C4-2B (cell line): Measurements from ENCODE around the gene LEO1.

ENCODE experiments used
- H3K27ac ChIP-seq: fragments of 450-650 bp; 2 replicates; pipeline ENCODE4 v1.5.1; 2017
- ZFX ChIP-seq: fragments of 450-650 bp; IDR thresholded peaks from 2 replicates; pipeline ENCODE4 v1.6.1; 2017
- TF ChIP-seq, protein P1 (sequence below): fragments of 450-650 bp; conservative IDR thresholded peaks from 2 replicates; pipeline ENCODE4 v1.5.1; 2017; ENCODE audit warnings: mild to moderate bottlenecking

Gene LEO1

DNA sequence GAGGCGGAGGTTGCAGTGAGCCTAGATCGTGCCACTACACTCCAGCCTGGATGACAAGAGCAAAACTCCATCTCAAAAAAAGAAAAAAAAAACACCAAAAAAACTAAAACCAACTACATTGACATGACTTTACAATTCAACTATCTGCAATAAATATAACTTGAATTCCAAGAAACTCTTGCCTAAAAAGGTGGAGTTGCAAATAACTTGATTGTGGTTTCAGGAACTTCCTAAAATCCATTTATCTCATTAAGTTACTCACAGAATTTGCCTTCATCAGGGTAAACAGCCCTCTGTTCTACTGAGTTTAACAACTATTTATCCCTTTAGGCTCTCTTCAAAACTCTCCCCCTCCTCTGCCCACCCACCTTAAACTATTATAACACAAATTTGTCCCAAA lies 44.7 kb upstream of the LEO1 start:
- no peak overlapping the region for H3K27ac ChIP-seq
- TF ChIP-seq, protein P1, sequence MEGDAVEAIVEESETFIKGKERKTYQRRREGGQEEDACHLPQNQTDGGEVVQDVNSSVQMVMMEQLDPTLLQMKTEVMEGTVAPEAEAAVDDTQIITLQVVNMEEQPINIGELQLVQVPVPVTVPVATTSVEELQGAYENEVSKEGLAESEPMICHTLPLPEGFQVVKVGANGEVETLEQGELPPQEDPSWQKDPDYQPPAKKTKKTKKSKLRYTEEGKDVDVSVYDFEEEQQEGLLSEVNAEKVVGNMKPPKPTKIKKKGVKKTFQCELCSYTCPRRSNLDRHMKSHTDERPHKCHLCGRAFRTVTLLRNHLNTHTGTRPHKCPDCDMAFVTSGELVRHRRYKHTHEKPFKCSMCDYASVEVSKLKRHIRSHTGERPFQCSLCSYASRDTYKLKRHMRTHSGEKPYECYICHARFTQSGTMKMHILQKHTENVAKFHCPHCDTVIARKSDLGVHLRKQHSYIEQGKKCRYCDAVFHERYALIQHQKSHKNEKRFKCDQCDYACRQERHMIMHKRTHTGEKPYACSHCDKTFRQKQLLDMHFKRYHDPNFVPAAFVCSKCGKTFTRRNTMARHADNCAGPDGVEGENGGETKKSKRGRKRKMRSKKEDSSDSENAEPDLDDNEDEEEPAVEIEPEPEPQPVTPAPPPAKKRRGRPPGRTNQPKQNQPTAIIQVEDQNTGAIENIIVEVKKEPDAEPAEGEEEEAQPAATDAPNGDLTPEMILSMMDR: no peak
- TF ChIP-seq ZFX: no peak

DNA sequence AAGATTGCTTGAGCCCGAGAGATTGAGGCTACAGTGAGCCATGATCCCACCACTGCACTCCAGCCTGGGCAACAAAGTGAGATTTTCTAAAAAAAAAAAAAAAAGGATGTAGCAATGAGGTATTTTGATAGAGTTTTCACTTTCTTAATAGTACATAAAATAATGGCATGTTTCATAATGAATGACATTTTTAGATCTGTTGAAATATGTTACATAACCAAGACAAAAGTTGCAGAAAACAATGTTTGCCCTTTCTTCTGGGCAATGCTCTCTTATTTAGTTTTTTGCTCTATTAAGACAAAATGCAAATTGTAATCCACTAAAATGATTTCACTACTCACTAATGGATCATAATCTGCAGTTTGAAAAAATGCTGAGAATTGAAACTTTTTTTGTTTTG lies 43.0 kb upstream of the LEO1 start:
- no peak overlapping the region for H3K27ac ChIP-seq
- no peak for TF ChIP-seq ZFX
- TF ChIP-seq, protein P1: no peak

DNA sequence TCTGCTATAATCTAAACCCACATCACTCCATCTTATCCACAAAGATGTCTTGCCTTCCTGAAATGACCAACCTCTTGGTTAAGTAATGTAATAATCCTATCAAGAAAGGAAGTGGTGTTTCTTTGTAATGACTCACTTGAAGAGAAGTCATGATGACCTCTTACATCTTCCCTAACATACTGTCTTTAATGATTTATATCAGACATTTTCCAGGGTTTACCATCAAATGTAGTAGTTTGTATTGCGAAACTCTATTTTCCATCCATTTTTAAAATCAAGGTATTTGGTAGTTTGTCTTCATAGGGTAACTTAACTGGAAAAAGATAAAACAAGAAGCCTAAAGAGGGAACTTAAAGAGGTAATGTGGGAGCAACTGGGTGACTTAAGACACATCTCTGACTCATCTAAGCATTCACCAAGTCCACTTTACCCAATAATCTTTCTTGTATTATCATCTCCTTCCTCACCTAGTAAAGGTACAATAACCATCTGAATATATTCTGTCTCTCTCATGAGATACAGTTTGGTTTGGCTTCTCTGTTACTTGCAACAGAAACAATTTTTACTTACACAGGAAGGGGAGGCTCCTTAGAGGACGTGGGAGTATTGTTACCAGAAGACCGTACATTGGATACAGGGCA lies 41.7 kb upstream of the LEO1 start:
- no peak overlapping the region for H3K27ac ChIP-seq
- no peak for TF ChIP-seq ZFX
- TF ChIP-seq, protein P1: no peak

DNA sequence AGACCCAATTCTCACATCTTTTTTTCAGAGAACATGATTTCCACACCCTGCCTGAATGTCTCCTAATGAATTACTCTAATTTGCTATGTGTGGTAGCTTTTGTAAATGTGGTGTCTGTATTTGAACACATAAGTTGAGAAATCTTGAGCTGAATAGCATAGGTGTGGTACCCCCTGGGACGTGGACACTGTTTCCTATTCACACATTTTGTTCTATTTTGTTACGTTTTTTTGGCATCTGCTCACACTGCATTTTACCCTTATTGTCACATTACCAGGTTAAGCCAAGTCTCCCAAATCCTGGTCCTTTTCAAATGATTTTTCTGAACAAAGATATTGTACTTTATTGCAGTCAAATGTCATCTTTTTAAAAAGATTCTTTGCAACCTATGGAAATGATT lies 40.6 kb upstream of the LEO1 start:
- H3K27ac ChIP-seq: peak overlapping the region; percentile 76
- TF ChIP-seq, protein P1: no peak
- TF ChIP-seq ZFX: no peak

DNA sequence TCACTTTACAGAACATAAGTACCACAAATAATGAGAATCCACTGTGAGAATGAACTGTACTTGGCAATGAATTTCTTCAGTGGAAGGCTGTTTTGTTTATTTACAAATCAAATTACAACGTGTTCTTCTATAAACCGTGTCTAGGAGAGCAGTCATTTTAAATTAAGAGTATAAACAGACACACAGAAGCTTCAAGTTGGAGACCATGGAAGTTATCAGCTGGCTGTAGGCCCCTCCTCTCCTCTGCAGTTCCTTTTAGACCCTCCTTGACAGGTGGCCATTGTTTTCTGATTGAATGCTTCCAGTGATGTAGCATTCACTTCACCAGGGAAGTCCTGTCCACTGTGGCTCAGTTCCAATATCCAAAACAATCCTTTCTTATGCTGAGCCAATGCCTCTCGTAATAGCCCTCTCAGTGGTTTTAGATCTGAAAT lies 40.1 kb upstream of the LEO1 start:
- peak overlapping the region; percentile 76; the same call in 1 of the 2 replicates for H3K27ac ChIP-seq
- TF ChIP-seq ZFX: no peak

DNA sequence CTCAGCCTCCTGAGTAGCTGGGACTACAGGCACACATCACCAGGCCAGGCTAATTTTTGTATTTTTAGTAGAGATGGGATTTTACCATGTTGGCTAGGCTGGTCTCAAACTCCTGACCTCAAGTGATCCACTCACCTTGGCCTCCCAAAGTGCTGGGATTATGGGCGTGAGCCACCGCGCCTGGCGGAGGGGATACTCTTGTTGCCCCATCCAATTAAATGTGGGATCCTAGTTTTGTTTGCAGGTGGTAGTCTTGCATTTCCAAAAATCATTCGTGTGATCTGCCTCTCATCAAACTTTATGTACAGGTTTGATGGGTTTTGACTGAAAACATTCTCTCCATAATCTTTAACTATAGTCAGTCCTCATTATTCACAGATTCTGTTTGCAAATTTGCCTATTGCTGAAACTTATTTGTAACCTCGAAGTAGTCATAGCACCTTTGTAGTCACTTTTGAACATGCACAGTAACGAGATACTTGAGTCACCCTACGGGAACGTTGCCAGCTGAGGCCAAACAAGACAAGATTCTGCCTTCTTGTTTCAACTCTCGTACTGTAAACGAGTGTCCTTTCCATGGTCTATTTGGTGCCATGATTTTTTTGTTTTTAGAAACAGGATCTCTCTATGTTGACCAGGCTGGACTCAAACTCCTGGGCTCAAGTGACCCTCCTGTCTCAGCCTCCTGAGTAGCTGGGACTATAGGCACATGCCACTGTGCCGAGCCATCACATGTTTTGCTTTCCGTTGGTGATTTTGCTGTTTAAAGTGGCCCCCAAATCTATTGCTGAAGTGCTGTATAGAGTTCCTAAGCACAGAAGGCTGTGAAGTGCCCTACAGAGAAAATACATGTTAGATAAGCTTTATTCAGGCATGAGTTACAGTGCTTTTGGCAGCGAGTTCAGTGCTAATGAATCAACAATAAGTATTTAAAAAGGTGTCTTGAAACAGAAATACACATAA lies 39.3 kb upstream of the LEO1 start:
- peak overlapping the region; percentile 76 for H3K27ac ChIP-seq
- TF ChIP-seq, protein P1: no peak
- no peak for TF ChIP-seq ZFX

DNA sequence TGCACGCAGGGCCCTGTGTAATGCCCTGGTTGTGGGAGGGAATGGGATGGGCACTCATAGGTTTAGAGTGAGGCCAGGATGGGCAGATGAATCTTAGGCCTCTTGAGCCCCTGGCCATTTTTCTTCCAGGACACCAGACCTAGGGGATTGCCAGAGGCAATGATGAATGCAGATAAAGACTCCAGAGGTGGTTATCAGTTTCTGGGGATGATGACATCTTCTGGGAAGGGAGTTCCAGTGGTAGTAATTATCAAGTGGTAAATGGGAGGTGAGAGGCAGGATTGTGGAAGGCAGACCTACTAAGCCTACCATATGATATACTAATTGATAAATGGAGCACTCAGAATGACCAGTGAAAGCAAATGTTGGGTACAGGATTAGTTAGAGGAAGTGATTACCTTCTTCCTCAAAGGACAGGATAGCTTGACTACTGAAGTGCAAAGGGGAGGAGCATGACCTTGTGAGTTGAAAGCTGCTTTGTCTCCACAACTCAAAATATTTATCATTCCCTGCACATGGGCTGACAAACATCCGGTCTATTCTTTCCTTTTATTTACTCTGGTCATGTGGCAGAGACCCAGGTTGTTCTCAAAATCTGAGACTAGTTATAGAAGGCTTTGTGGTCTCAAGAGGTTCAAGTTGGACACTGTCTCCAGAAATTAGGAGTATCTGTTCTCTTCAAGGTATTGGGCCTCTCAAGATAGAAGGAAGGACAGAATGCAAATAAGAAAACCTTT lies 37.3 kb upstream of the LEO1 start:
- TF ChIP-seq, protein P1: no peak
- TF ChIP-seq ZFX: no peak
- peak overlapping the region; percentile 62 for H3K27ac ChIP-seq
